Stimulated activated CD4-positive, alpha-beta T cell treated with anti-CD3 and anti-CD28 coated beads, Interleukin-15, amount 100 ng/mL, for 1 hour (primary cell): ENCODE results near the gene SIX2.
"Not testable (repeated sequence)": the region's sequence is repeated elsewhere in the genome, so short reads cannot be mapped to it uniquely, and the experiment has no call there.

Experiments used
- DNase-seq, 2 donors: peaks; one replicate each; pipeline ENCODE4 v3.0.0-alpha.2; 2020; ENCODE audit warnings: low read depth in 1 of 2, low spot score in 1 of 2

SIX2 gene

DNA sequence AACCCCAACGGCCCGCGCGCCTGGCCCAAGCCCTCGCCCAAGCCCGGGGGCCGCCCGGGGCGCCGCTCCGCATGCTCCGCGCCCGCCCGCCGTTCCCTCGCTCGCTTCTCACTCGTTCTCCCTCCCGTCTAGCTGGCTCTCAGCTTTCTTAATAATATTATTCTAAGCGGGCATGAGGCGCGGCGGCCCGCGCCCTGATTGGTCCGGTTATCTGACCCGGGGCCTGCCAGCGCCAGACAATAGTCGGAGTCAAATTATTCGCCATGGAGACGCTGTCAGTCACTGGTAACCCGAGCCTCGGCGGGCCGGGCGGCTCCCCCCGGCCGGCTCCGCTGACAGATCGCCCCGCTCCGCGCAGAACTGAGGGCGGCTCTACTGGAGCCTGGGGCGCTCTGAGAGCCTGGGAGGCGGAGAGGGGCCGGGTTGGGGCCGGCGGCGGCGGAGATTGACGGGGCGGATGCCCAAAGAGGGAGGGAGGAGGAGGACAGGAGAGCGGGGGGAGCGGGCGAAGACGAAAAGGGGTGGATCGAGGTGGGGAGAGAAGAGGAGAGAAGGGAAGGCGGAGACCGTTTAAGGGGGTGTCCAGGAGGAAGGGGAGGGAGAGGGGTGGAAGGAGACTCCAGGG, at the start of gene SIX2:
SIX2 (minus strand) TSS at position 150 of the 625 bp plus-strand sequence. CDS start 342 bp downstream, outside the sequence.
- no peak for DNase-seq

DNA sequence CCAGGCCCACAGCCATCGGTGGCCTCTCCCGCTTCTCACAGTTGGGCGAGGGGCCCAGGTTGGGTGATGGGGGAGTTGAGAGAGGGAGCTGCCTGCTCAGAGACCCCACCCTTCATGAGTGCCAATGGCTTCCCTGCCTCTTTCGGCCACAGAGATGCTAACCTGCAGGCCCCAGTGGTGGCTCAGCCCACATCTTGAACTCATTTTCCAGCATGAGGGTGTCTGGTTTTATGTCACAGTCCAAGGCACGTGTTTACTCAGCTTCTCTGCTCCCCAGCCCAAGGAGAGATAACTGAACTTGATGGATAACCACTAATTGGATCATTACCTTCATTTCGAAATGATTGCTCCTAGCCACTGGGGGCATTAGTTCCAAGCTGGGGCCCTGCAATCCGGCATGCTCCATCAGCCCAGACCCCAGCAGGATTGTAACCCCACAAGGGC, 45.9 kb upstream of the SIX2 start:
- DNase-seq = no peak

DNA sequence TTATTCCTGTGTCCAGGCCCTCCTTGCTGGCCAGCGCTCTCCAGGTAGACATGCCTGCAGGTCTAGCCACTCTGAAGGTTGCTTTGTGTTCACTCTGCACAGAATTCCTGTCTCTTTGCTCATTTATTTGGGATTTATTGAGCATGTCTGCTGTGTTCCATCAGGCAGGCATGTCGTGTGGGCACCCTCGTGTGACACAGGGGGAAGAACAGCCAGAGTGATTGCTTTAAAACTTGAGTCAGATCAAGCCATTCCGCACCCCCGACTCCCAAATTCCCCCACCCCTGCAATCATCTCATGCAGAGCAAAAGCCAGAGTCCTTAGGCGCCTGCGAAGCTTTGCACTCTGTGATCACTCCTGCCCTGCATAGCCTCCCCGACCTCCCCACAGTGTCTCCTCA, 44.7 kb upstream of the SIX2 start:
- DNase-seq = no peak

DNA sequence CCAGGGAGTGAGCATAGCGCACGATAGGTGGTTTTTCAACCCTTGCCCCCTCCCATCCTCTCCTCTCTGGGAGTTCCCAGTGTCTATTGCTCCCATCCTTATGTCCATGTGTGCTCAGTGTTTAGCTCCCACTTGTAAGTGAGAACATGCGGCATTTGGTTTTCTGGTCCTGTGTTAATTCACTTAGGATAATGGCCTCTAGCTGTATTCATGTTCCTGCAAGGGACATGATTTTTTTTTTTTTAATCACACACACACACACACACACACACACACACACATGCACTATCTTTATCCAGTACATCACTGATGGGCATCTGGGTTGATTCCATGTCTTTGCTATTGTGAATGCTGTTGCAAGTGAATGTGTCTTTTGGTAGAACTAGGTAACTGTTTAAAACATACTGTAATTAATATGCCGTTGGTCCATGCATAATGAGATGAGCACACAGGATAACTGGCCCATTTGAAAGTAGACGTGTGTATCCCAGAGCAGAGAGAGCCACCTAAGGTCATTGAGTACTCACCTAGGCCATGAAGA, 43.2 kb upstream of the SIX2 start:
- DNase-seq = no peak

DNA sequence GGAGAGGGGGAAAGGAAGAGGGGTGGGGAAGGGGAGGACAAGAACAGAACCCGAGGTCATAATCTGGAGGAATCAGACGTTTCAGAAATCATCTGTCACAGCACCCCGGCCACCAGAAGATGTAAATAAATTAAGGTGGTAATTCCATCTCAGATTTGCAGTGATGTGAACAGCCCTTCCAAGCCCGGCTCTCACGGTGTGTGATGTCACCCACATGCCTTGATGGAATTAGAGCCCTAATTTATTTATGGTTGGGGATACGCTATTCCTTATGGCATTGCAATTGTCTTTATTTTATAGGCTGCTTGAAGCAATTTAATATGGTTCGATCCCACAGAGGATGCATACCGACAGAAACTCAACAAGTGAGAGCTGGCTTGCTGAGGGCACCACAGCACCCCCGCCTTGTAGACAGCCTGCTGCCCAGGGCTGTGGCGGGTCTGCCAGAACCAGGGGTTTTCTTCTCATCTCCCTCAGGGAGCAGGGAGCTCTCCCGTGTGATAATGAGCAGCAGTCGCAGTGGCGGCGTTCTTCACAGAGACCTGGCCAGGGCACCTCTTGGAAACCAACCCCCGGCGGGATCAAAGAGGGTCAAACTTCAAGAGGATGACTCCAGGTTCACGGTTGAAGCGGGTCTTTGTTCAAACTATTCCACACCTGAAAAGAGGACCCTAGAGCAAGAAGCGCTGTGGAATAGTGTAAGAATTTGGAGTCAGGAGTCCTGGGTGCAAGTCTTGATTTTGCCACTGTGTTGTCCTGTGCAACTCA, 40.5 kb upstream of the SIX2 start:
- DNase-seq = no peak

DNA sequence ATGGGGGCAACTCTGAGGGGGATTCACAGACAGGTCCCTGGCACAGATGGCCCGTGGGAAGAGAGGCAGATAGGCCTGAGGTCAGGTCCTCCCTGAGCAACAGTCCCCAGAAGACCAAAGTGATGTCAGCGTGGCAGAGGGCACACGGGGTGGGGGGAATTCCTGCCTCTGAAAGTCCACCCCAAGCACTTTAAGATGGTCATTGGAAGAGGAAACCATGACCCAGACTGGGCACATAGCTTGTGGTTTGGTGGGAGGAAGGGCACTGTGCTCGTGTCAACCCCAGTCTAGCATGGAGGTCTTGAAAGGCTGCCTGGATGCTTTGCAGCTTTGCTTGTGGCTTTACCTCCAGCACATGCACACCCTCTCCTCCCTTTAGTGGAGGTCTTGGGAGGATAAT, 38.0 kb upstream of the SIX2 start:
- no peak for DNase-seq

DNA sequence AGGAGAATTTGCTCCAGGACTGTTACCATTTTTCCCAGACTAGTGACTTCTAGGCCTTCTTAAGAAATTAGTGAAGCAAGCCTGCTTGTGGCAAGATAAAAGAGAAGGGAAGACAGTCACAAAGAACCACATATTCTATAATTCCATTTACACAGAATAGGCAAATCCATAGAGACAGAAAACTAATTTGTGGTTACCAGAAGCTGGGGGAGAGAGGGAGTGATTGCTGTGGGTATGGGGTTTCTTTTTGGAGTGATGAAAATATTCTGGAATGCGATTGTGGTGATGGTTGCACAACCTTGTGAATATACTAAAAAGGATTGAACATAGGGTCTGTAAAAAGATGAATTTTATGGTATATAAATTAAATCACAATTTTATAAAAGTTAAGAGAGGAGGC, 37.5 kb upstream of the SIX2 start:
- DNase-seq = no peak

DNA sequence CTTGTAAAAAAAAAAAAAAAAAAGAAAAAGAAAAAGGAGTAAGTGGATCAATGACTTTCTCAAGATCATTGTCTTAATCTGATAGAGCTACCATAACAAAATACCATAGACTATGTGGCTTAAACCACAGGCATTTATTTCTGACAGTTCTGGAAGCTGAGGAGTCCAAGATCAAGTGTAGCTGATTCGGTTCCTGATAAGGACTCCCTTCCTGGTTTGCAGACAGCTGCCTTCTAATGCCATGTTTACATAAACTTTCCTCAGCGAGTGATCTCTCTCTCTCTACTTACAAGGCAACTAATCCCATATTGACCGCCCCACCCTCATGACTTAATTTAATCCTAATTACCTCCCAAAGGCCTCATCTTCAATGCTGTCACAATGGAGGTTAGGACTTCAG, 36.5 kb upstream of the SIX2 start:
- no peak for DNase-seq

DNA sequence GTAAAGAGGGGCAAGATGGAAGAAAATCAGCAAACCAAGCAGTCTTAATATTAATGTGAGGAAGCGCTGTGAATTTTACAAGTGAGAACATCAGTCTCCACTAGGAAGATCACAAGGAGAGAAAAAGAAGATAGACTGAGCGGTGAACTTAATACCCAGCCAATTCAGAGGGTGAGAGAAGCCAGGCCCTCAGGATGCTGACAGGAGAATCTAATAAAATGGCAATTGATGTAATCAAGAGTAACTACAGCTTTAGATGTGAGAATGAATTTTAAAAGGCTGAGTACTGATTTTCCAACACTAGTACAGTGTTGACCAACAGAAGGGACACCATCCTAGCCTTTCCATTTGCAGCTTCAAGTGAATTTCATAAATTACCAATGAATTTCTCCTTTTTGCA, 35.7 kb upstream of the SIX2 start:
- no peak for DNase-seq

DNA sequence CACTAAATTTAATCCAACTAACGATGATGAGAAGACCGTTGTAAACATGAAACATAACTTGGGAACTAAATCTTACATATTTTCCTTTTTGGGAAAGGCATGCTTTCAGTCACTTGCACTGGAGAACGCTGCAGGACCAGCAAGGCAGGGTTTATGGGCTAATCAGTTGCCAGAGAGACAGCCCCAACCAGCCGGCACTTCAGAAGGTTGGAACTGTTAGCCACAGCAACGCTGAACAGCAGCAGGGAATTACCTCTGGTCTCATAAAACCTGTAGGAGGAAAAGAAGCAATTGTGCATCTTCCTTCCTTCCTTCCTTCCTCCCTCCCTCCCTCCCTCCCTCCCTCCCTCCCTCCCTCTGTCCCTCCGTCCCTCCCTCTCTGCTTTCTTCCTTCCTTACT, 33.9 kb upstream of the SIX2 start:
- DNase-seq = no peak

DNA sequence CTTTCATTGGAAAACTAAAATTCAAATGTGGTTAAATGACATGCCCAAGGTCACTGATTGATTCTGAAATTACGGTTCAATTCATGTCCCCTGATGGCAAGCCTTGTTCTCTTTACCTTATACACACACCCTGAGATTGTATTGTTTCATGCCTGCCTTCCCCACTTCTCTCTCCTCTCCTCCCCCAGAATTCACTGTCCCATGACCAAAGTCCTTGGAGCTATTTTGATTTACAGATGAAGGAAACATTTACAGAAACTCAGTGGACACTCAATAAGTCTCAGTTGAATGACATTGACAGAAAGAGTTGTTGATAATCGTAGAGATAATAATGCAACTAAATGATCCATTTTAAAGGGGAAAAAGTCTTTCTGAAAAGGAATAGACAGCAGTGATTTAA, 33.1 kb upstream of the SIX2 start:
- DNase-seq = no peak

DNA sequence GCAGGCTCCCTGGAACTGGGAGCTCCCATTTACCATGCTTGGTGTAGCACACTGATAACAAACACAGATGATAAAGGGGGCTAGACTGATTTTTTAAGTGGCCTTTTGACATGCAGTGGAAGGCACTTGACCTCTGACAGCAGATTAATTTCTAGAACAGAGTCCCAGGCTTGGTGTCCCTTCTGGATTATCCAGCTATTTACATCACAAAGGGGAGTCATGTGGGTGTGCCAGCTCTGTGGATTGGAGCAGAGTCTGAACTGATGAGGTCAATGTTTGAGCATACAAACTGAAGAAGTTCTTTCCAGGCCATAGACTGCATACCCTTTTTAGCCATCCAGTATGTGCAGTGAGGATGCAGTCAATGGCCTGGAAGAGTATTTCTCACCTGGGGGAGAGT, 31.5 kb upstream of the SIX2 start:
- no peak for DNase-seq

DNA sequence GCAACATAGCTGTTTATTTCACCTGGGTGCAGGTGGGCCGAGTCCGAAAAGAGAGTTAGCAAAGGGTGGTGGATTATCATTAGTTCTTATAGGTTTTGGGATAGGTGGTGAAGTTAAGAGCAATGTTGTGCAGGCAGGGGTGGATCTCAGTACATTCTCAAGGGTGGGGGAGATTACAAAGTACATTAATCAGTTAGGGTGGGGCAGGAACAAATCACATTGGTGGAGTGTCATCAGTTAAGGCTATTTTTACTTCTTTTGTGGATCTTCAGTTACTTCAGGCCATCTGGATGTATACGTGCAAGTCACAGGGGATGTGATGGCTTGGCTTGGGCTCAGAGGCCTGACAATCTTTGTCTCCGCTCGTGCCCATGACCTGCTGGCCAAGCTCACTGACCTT, 30.6 kb upstream of the SIX2 start:
- DNase-seq = not testable (repeated sequence)

DNA sequence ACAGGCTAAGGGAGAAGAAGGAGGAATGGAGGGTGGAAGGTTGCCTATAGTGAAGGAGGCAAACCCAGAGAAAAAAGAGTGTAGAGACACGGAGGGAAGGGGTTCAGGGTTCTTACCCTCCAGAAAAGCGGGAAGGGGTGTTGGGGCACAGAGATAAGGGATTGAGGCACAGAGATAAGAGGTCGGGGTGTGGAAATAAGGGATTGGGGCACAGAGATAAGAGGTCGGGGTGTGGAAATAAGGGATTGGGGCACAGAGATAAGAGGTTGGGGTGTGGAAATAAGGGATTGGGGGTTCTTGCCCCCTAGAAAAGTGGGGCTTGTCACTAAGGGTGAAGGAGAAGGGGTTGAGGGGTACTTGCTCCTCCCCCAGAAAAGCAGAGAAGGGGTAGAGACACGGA, 29.6 kb upstream of the SIX2 start:
- not testable (repeated sequence) for DNase-seq

DNA sequence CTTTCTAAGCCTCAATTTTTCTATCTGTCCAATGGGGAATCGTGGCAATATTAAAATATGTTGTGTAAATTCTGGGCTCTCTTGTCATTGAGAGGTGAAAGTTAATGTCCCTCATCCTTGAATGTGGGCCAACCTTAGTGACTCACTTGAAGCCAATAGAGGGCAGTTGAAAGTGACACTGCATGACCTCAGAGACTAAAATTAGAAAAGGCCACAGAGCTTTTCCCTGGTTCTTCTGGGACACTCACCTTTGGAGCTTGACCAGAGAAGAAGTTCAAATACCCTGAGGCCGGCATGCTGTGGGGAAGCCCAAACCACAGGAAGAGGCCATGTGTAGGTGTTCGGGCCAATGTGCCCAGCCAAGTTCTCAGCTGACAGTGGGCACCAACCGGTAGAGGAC, 24.1 kb upstream of the SIX2 start:
- DNase-seq = no peak

DNA sequence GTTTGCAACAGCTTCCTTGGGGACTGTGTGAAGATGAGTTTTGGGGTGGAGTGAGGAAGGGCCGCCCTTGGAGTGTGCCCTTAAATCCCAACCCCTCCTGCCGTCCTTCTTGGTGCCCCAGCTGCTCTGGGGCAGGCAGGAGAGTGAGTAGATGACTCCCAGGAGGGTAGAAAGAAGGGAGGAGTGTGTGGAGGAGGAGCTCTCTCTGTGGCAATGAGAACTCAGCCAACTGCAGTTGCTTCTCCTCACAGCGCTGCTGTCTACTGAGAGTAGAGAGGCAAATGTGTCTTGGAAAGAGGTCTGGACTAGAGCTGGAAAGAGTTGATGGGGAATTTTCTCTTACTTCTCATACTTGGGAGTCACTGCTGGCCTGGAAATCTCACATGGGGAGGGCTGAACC, 21.8 kb upstream of the SIX2 start:
- DNase-seq = no peak

DNA sequence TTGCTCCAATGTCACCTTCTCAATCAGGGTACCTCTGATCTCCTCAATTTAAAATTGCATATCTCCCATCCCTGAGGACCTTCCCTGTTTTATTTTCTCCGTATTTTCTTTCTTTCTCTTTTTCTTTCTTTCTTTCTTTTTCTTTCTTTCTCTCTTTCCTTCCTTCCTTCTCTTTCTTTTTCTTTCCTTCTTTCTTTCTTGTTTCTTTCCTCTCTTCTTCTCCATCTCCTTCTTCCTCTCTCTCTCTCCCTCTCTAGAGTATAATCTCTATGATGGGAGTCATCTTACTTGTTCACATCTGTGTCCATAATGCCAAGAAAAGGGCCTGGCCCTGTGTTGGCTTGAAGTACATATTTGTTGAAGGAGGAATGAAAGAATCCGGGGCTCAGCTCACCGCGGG, 21.3 kb upstream of the SIX2 start:
- DNase-seq = no peak

DNA sequence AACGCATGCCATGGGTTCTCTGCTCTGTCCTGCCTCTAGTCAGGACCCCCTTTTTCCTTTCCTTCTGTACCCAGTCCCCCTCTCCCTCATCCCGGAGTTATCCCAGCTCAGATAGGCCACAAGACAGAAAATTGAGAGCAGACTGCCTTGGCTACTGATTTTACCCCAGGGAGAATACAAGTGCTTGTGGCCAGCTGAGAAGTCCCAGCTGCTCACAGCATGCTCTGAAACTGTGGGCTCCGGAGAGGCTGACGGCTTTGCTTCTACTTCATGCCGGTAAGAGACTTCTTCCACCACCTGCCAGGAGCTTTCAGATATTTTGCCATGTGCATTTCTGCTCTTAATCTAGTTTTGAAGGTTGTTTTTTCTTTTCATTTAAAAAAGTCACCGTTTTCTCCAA, 20.0 kb upstream of the SIX2 start:
- no peak for DNase-seq

DNA sequence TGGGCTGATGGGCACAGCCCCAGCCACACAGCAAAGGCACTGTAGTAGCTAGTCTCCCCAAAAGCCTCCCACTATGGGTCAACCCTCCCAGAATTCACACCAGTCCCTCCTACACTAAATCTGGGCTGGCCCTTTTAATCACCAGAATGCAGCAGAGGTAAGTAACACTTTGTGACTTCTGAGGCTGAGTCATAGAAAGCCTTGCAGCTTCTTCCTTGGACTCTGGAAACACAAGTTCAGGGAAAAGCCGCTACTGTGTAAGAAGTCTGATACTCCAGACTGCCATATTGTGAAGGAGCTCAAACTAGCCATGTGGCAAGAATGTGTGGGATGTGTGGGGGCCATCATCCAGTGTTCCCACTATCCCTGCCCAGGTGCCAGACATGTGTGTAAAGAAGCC, 19.0 kb upstream of the SIX2 start:
- DNase-seq = no peak

DNA sequence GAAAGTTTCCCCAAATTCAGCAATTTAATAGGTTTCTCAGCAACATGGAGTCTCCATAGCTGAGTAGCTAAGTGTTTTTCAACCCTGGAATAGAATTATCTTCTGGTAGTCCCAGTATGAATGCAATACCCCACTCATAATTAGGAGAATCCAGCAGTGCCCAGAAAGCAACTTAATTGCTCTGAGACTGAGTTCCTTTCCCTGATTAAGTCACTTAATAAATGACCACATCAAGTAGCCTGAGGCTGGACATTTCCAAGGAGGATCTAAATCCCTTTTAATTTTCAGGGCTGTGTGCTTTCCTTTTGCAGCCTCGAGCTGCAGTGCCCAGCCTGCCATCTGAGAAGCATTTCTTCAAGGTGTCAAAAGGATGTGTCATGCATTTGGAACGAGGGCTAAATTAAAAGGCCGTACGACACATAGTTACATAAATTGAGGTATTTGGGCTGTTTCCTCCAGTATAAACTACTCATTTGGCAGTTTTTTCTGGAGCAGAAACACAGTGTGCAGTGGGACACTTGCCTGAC, 17.7 kb upstream of the SIX2 start:
- no peak for DNase-seq

DNA sequence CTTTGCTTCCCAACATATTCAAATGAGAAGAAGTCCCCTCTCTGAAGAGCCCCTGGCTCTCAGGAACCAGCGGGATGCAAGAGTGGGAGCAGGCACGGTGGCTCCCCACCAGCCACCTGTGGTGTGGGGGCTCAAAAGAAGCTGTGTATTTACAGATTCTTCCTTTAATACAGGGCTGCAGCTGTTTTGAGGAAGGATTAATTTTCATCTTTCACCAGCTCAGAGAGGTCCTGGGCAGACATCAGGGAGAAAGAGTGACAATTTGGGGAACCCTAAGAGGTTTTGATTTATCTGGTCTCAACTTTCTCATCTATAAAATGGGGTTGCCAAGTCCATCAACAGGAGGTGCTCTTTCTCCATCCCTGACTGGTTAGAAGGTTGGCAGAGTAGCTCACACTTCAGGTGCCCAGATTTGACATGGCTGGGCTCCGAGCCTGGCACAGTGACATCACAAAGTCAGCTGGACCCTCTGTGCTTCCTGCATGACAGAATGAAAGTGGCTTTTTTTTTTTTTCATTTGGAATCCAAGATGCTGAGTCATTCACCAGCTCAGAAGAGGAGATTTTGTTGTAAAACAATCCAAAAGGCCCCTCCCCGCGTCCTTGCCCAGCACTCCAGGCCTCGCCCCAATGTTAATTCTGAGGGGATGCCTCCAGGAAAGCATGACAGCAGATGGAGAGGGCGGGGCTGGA, 15.5 kb upstream of the SIX2 start:
- no peak for DNase-seq

DNA sequence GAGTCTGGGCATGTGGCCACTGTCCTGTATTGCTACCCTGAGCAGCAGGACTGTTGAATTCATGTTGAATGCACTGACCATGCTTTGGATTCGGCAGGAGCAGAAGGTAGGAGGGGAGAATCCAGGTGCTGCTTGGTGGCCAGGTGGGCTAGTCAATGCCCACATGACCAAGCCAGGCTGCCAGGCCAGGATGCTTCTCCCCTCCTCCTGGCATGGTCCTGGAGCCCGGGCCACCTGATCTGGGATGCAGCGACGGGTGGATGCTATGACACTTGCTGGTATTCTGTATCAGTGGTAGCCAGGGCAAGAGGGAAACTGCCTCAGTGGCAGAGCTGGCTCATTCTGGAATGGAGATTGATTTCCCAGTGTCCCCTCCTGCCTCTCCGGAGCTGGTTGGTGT, 14.8 kb upstream of the SIX2 start:
- no peak for DNase-seq
